8988T (cell line): ENCODE measurements around the gene GUCY2F.

Source experiments
- DNase-seq: peaks from one replicate; pipeline ENCODE4 v3.0.0; 2011

GUCY2F gene

DNA sequence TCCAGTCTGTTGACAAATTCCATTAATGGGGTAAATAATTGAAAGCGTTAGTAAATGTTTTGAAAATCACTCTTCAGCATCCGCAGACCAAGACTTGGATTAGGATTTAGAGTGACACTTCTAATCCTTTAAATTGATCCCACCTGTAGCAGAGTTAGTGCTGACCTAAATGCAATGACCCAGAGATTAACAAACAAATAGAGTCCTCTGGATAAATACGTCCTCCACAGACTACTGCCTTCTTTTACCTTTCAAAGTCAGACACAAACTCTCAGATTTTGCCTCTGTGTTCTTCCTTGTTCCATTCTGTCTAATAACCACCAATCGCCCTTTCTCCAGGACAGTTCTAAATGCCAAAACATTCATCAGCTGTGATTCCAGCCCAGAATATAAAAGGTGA is at the start of gene GUCY2F:
Gene GUCY2F (minus strand): TSS at position 101 of the 400 bp plus-strand sequence. CDS start 6,150 bp downstream, outside the sequence.
- DNase-seq, result no peak

GRCh38 chrX:109519001-109519400 is 37.1 kb upstream of the GUCY2F start:
- DNase-seq, result no peak

GRCh38 chrX:109511113-109511512 is 29.2 kb upstream of the GUCY2F start:
- no peak for DNase-seq

GRCh38 chrX:109508915-109509314 is 27.0 kb upstream of the GUCY2F start:
- DNase-seq, result no peak

DNA sequence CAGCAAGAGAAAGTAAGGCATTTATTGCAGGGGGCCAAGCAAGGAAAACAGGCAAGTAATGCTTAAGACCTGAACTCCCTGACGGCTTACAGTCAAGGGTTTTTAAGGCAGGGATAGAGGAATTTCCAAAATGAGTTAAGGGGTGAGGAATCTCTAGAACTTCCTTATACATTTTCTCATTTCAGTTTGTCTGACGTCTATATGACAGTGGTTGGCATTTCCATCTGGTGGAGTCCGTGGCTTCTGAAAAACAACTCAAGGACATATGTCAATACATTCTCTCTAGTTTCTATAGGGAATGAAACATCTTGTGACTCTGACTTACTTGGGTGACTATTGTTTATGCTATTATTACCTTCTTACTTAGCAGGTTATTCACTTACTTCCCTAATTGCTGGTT is 19.3 kb upstream of the GUCY2F start:
- no peak for DNase-seq

DNA sequence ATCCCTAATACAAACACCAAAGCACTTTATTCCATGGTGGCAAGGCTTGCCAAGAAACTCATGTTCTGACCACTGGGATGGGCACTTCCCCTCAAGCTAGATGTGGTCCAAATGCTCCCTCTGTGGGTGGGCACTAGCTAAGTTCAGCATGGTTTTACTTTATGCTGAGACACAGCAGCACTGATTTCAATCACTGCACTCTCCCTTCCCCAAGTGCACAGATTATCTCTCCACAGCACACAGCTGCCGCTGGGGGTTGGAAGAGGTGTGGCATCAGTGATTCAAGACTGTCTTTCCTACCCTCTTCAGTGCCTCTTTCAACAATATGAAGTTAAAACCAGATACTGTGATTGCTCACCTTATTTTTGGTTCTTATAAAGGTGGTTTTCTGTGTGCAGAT is 16.5 kb upstream of the GUCY2F start:
- DNase-seq, result no peak

GRCh38 chrX:109489174-109489573 is 7.3 kb upstream of the GUCY2F start:
- no peak for DNase-seq

DNA sequence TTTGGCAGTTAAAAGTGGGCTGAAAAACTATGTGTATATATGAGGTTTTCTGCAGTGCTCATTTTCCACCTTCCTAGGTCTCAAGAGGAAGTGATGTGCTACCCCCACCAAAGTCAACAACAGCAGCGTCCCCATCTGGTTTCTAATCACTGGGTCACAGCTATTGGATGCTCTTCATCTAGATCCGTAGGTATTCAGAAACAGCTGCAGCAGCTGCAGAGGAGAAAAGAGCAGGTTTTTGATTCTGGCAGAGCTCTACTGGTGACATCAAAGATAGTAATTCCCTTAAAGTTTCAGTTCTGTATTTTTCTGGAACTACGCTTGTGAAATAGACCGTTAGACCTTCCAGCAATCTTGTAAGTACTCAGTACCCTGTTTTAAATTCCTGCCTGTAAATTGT is 5.8 kb upstream of the GUCY2F start:
- no peak for DNase-seq

DNA sequence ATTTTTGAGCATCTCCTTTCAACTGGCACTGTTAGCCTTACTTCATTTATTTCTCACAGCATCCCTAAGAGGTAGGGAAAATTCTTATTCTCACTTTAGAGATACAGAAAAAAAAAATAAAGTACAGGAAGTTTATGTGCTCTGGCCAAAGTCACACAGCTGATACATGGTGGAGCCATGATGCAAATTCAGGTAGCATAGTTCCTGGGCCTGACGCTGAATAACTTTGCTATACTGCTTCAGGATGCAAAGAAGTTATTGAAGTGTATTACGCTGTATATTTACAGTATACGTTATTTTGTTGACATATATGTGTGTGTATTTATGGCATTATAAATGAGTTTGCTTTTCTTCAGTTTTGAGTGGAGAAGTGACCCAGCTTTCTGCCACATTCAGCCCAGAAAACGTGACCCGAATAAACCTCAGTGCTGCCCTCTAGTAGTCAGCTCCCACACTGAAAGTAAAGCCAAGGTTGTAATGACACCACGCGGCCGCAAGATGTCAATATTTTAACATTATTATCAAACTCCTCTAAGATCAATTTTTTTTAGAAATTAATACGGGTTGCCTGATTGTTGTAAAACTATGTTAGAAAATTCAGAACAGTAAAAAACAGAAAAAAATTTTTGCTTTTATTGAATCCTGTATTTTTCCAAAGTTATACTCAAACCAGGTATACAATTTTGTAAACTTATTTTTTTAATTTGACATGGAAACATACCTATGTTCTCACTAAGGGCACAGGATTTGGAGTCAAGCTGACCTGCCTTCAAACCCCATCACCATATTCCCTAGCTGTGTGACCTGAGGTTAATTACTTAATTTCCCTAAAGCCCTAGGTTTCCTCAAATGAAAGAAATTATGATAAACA is 3.8 kb upstream of the GUCY2F start:
- DNase-seq, result no peak

GRCh38 chrX:109484886-109485285 is 3.0 kb upstream of the GUCY2F start:
- DNase-seq, result no peak

GRCh38 chrX:109475174-109475891 is 6.6 kb downstream of the GUCY2F start:
- peak; percentile 14 for DNase-seq

GRCh38 chrX:109472939-109473735 is 8.7 kb downstream of the GUCY2F start:
- DNase-seq, result no peak

- no peak for DNase-seq
These were observed 17.7 kb downstream of the GUCY2F start for GRCh38 chrX:109464231-109464630.

- no peak for DNase-seq
These were observed 18.1 kb downstream of the GUCY2F start for GRCh38 chrX:109463784-109464183.

- DNase-seq, result no peak
These were observed 33.5 kb downstream of the GUCY2F start for GRCh38 chrX:109448282-109448938.

DNA sequence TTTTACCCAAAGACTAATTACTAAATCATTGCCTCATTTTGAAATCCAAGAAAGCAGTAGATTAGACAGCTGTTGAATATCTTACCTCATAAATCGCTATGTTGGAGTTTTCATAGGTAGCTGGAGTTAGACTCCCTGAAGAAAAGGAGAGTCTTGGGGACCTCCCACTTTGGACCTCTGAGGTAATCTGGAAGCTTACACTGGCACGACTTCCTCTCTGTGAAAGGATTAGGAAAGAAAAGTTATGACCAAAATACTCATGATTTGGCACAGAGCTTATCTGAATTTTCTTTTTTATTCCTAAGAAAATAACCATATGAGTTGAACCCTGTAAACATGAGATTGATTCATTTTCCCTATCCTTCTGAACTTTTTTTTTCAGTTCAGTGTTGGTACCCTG is 40.6 kb downstream of the GUCY2F start:
- no peak for DNase-seq

DNA sequence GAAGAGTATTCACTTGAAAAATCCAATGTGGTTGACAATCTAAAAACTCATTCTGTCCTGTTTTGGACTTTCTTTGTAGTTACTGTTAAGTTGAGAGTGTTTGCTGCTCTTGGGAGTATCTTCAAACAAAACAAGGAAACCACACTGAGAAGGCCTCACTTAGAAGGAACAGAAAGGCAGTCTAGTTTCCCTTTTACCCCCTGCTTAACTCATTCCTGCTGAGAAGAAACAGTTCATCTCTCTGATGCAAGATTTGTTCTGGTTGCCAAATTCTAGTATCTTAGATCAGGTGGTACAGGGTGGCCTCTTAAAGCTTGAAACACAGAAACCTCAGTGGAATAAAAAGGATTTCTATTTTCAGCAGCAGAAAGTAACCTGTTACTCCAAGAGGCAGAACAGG is 41.4 kb downstream of the GUCY2F start:
- no peak for DNase-seq

GRCh38 chrX:109409181-109409580 is 72.7 kb downstream of the GUCY2F start:
- no peak for DNase-seq

- no peak for DNase-seq
These were observed 78.0 kb downstream of the GUCY2F start for GRCh38 chrX:109403922-109404321.

DNA sequence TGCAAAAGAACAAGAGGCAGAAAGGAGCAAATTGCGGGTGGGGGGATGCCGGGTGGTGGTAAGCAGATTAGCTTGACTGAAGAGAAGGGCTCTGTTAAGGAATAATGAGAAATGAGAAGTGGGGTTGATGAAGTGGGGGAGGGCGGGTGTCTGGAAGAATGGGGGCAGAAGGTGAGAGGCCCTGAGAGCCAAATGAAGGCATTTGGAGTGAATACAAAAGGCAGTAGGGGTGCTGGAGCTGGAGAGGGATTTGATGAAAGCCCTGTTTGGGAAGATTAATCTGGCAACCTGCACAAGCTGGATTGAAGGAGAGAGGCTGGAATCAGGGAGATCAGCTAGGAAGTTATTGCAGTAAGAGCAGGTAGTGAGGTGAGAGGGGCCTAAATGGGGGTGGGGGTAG is 82.1 kb downstream of the GUCY2F start:
- DNase-seq, result no peak

DNA sequence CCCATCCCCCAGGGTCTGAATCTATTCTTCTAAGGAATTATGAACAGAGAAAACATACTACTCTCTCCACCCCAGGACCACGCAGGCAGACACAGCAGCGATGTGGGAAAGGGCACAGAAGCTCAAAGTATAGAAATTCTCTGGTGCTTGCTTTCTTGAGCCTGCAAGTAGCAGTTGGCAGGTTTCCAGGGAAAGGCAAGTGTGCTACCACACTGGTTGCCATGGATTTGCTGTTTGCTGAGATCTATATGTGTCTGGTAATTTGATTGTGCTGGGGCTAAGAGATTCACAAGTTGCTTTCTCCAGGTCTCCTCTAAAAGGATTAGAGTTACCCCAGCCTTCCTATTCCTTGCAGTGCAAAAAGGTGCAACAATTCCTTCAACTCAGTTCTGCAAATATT is 83.1 kb downstream of the GUCY2F start:
- no peak for DNase-seq

DNA sequence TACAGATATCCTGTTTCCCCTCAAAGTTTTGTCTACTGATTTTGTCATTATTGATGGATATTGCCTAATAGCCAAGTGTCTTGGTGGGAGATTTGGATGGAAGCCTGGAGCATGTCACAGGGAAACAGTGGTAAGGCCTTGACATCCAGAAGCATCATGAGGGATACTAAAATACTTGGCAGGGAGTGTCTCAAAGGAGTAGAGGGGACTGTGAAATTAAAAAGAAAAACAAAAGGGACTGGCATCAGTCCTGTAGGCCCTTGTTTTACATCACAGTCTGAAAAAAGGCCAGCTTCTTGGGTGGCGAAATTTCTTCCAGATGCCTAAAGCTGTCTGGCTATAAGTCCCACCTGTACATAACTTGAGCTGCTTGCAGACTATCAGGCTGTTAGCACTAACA is 83.8 kb downstream of the GUCY2F start:
- DNase-seq, result no peak

DNA sequence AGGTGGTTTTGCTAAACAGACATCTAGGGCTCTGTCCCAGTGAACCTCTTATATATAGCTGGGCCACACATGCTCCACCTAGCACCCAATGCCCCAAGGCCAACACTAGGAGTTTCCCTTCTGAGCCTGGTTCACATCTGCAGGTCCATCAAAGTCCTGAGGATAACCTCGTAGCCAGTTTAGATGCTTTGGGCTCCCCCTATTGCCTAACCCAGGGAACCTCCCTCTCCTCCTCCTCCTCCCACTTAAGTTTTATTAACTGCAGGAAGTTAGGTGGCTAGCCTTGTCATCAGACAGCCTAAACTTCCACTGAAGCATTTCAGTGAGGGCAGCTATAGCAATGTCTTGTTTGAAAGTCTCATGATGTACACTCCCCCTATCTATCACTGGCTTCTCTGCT is 88.0 kb downstream of the GUCY2F start:
- DNase-seq, result no peak
